ENCODE results near the gene SCD5. TPM values are rescaled to one million over a fixed set of nuclear protein-coding genes. Genes with fewer than 3 reads are reported as not detected.

Gene SCD5
- total RNA-seq (2021; fragmentation: NEBNext Ultra II Directional; extraction: Animal tissue kit (Norgen Biotek cat#: 25700)) (0.88 and 1.2 TPM in 2 replicates), polyA plus RNA-seq (2011; rRNA removed) (0.92 and 1.1 TPM in 2 replicates), polyA minus RNA-seq (2011; rRNA and poly(A)+ RNA removed) (0.63 and 1.0 TPM in 2 replicates)
- 0.89 TPM for polyA plus RNA-seq (2011; cell fraction: cytosol; rRNA removed)
- polyA plus RNA-seq (2011; cell fraction: nucleus; rRNA removed) = 0.61 TPM
- 0.59 to 0.92 TPM (median 0.76 TPM) in 4 replicates for polyA plus RNA-seq (2012, experiment 1 of 2)
- polyA plus RNA-seq (2012, experiment 2 of 2) = 0.52 TPM
- polyA plus RNA-seq (2013, experiment 1 of 2) = 0.89 TPM
- 0.88 TPM for polyA plus RNA-seq (2013, experiment 2 of 2)
- polyA minus RNA-seq (2011; cell fraction: cytosol; rRNA and poly(A)+ RNA removed) = 0.66 TPM
- polyA minus RNA-seq (2011; cell fraction: nucleus; rRNA and poly(A)+ RNA removed) = 0.90 TPM
- long read RNA-seq, experiment 1 = 0 reads
- long read RNA-seq, experiment 2 = 0 reads

GRCh38 chr4:82798168-82799005 is at the start of gene SCD5:
TSS of gene SCD5 (minus strand) at chr4:82798796. CDS start at chr4:82798537, 259 bp downstream.
- Histone ChIP-seq H3K4ac (replicated peaks; ENCODE audit: insufficient read length, low read depth, low read length) (no peak within 1 kb of the TSS), H3K23ac (ENCODE audit: insufficient read length) (no peak within 1 kb of the TSS), H3K18ac (ENCODE audit: extremely low read depth, low read length) (no peak within 1 kb of the TSS; the same call in 1 of the 2 replicates), H3K9me3 (ENCODE audit: insufficient read depth in 2 of 2, low read depth in 1 of 2, low read length in 1 of 2) (no peaks in the 10 kb centered on the region), H4K91ac (replicated peaks; ENCODE audit: insufficient read length, low read length) (no peak within 1 kb of the TSS), H2BK5ac (ENCODE audit: low read depth, low read length) (no peak within 1 kb of the TSS), H2BK12ac (ENCODE audit: low read depth, low read length) (no peak within 1 kb of the TSS), H3K36me3 (ENCODE audit: control insufficient read depth in 2 of 4, insufficient read depth in 4 of 4, low read length in 3 of 4) (no peaks in the 10 kb centered on the region), H3K4me3 (ENCODE audit: extremely low read depth in 1 of 4, insufficient read depth in 2 of 4, low read depth in 3 of 4, low read length in 4 of 4) (peak within 1 kb of the TSS; percentile 24 to 79 (median 42)), H4K5ac (ENCODE audit: insufficient read length, low read depth, low read length) (no peak within 1 kb of the TSS), H2AFZ (ENCODE audit: low read length) (no peak within 1 kb of the TSS), H3K79me1 (ENCODE audit: low read depth, low read length) (no peaks in the 10 kb centered on the region), H3K56ac (replicated peaks; ENCODE audit: insufficient read length, low read depth, low read length) (no peak within 1 kb of the TSS), H4K8ac (ENCODE audit: extremely low read depth, insufficient read depth, low read length) (peak within 1 kb of the TSS; percentile 47), H2BK15ac (ENCODE audit: low read length) (no peak within 1 kb of the TSS), H2BK20ac (ENCODE audit: low read length) (no peak within 1 kb of the TSS), H3K14ac (ENCODE audit: insufficient read length) (no peak within 1 kb of the TSS), H3K4me2 (ENCODE audit: insufficient read depth in 1 of 2, low read depth in 2 of 2, low read length in 2 of 2) (peak within 1 kb of the TSS; percentile 83 to 90), H2AK5ac (ENCODE audit: low read depth, low read length) (no peak within 1 kb of the TSS), H2BK120ac (replicated peaks; ENCODE audit: low read depth, low read length) (no peak within 1 kb of the TSS), H3K79me2 (ENCODE audit: control insufficient read depth in 1 of 2, insufficient read depth in 2 of 2, low read length in 2 of 2) (no peaks in the 10 kb centered on the region), H4K20me1 (replicated peaks in 1 of 2; ENCODE audit: control insufficient read depth in 1 of 2, insufficient read depth in 2 of 2, low read length in 2 of 2) (peaks cover 9 to 11% of the 10 kb centered on the region in 2 experiments), H3K27ac (ENCODE audit: low read depth, low read length) (no peak within 1 kb of the TSS), H3K23me2 (ENCODE audit: low read depth, low read length) (peaks cover 17% of the 10 kb centered on the region; the same call in 1 of the 2 replicates), H3K4me1 (replicated peaks in 1 of 4; ENCODE audit: control insufficient read depth in 3 of 4, insufficient read depth in 4 of 4, low read length in 3 of 4) (peaks cover 0 to 12% (median 3%) of the 10 kb centered on the region in 4 experiments), H3K27me3 (replicated peaks in 1 of 4; ENCODE audit: control insufficient read depth in 3 of 4, extremely low read depth in 1 of 4, insufficient read depth in 3 of 4, low read length in 3 of 4) (peaks cover 65 to 86% (median 81%) of the 10 kb centered on the region in 4 experiments), H3K9ac (replicated peaks in 1 of 4; ENCODE audit: extremely low read depth in 1 of 4, low read depth in 3 of 4, low read length in 3 of 4) (peak within 1 kb of the TSS in 1 of 4 experiments; percentile 34; a peak in 3 of 7 replicates)
- POLR2A ChIA-PET (ENCODE audit: partially characterized antibody) = interaction anchor here (0.6 to 1.7 kb wide), 4 partner anchors 12 to 240 kb away, joined by 4 to 5 read pairs (median 4); no protein-coding TSS in a partner anchor
- CTCF ChIA-PET (ENCODE audit: partially characterized antibody) = interaction anchor here (0.6 to 3.3 kb wide), 7 partner anchors 10 to 319 kb away, joined by 3 to 16 read pairs (median 3); no protein-coding TSS in a partner anchor
- FAIRE-seq (no peak), DNase-seq (ENCODE audit: low read depth in 1 of 2, low spot score in 2 of 2) (peak in 1 of 2 experiments; percentile 64)
- 1% methylated on average over 46 of the region's 94 CpGs; no CpG with 5 or more reads in 1 of the 2 experiments for WGBS, 2 experiments (ENCODE audit: extremely low coverage in 1 of 2, insufficient coverage in 1 of 2, insufficient read length in 1 of 2, insufficient replicate concordance in 2 of 2, low coverage in 1 of 2, low lambda C conversion rate in 2 of 2, missing lambda C conversion rate in 1 of 2)
- TF ChIP-seq PHF8 (conservative IDR thresholded peaks at IDR 0.05; ENCODE audit: low read depth, low read length) = no peak
- no peak for TF ChIP-seq SP2 (IDR thresholded peaks at IDR 0.05; ENCODE audit: low read length)
- TF ChIP-seq SIRT6 (IDR thresholded peaks at IDR 0.05; ENCODE audit: low read length) = no peak
- TF ChIP-seq KDM1A (IDR thresholded peaks at IDR 0.05; ENCODE audit: borderline replicate concordance, low read length) = no peak
- TF ChIP-seq, protein P1, sequence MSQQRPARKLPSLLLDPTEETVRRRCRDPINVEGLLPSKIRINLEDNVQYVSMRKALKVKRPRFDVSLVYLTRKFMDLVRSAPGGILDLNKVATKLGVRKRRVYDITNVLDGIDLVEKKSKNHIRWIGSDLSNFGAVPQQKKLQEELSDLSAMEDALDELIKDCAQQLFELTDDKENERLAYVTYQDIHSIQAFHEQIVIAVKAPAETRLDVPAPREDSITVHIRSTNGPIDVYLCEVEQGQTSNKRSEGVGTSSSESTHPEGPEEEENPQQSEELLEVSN (IDR thresholded peaks at IDR 0.05) = peak; percentile 54; the same call in 1 of the 2 replicates
- TF ChIP-seq SUZ12 (IDR thresholded peaks at IDR 0.05; ENCODE audit: low read length) = peak; percentile 2; the same call in 1 of the 2 replicates
- TF ChIP-seq BACH1 (IDR thresholded peaks at IDR 0.05; ENCODE audit: low read length) = no peak
- no peak for TF ChIP-seq RNF2 (IDR thresholded peaks at IDR 0.05; ENCODE audit: borderline replicate concordance, low read depth, low read length, missing control alignments, poor library complexity, severe bottlenecking)
